GDM1 (cell line): ENCODE results near the gene ITPR1.
"Not testable (repeated sequence)": the region's sequence is repeated elsewhere in the genome, so short reads cannot be mapped to it uniquely, and the experiment has no call there.

ENCODE experiments used
- DNase-seq: peaks from one replicate; lab custom pipeline; 2025; lab: John Stamatoyannopoulos, UW

The ITPR1 gene

GRCh38 chr3:4758957-4759656, 266.0 kb downstream of the ITPR1 start:
- DNase-seq = no peak

- no peak for DNase-seq
Measured at GRCh38 chr3:4759689-4760312, 266.7 kb downstream of the ITPR1 start.

DNA sequence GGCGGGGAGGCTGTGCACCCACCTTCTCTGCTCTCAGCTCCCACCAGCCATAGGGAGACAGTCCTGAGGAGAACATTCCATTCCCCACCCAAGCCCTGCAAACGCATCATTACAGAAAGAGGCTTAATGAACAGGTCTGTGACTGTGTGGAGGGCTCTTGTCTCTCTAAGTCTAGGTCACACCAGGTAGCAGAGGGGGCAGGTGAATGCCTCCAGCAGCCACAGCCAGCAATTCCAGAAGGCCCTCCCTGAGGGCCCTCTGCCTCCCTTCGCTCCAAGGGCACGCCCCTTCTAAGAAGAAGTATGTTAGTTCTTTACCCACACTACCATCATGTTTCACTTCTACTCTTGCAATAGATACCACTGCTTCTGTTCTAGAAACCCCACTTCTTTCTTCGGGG, 268.6 kb downstream of the ITPR1 start:
- no peak for DNase-seq

DNA sequence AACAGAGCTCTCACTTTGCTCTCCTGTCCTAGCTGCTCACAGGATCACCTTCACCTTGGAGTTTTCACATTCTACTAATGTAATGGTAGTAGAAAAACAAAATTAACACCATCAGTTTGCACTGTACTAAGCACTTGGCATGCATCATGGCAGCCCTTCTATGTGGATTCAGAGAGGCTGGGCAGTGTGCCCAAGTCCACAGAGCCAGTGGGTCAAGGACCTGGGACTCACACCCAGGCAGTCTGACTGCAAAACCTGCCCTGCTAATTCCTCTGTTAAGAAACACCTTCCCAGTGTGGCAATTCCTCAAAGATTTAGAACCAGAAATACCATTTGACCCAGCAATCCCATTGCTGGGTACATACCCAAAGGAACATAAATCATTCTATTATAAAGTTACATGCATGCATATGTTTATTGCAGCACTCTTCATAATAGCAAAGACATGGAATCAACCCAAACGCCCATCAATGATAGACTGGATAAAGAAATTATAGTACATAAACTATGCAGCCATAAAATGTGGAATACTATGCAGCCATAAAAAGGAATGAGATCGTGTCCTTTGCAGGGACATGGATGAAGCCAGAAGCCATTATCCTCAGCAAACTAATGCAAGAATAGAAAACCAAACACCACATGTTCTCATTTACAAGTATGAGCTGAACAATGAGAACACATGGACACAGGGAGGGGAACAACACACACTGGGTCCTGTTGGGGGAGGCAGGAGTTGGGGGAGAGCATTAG, 269.5 kb downstream of the ITPR1 start:
- not testable (repeated sequence) for DNase-seq

- DNase-seq = no peak
Measured at GRCh38 chr3:4763604-4764247, 270.6 kb downstream of the ITPR1 start.

- no peak for DNase-seq
Measured at GRCh38 chr3:4765212-4765611, 272.1 kb downstream of the ITPR1 start.

DNA sequence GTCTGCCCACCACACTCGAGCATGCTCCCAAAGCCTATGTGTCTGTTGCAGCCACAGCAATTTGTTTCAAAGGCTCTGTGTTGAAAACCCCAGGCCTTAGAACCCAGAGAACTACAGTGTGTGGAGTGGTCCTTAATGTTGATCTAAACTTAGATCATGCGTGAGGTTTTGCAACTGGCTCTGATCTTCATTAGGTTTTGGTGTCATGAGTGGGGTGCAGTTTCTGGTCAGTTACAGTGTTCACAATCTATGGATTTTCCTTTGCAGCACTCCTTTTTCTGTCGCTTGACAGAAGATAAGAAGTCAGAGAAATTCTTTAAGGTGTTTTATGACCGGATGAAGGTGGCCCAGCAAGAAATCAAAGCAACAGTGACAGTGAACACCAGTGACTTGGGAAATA, 273.1 kb downstream of the ITPR1 start:
- DNase-seq = no peak

GRCh38 chr3:4766716-4767499, 273.8 kb downstream of the ITPR1 start:
- no peak for DNase-seq

- DNase-seq = no peak
Measured at GRCh38 chr3:4768021-4768420, 274.9 kb downstream of the ITPR1 start.

GRCh38 chr3:4768521-4768920, 275.4 kb downstream of the ITPR1 start:
- DNase-seq = no peak

DNA sequence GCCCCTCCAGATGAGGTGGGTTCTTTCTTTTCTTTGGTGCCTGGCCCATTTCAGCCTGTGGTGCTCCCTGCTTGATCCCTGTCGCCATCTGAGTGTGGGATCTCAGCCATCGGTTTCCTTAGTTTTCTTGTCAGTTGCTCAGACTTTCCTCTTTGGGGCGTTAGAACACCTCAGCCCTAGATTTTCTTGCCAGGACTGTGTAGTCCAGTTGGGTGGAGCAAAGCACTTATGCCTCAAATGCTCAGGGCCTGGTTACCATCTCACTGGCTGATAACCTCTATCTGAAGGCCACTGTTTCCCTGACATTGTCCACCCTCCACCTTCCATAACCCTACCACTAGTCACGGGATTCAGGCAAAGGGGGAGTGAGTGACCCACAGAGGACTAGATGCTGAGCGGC, 277.4 kb downstream of the ITPR1 start:
- no peak for DNase-seq

- no peak for DNase-seq
Measured at GRCh38 chr3:4771243-4771642, 278.1 kb downstream of the ITPR1 start.

DNA sequence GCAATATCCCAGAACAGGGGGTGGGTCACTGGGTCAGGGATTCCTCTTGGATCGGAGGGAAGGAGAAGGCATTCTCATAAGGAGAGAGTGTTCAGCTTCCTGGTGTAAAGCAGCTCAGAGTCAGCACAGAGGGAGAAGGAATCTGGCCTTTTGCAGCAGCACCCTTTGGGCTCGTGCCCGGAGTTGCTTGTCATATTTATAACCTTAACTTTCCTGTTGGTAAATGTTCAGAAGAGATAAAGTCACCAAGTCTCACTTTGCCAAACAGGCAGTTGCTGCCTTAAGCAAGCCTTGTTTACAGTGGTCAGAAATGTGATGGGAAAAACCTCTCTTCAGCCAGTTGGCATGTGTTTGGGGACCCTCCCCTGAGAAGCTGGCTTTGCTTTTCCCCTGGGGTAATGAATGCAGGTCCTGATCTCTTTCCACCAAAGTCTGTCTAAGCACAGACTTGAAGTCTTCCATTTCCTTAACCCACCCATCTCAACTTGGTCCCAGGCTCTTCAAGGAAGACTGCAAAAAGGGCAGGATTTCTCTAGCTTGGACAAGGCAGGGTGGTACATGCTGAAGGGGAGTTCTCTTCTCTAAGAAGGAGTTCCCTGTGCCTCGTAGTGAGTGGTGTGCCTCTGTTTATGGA, 279.1 kb downstream of the ITPR1 start:
- DNase-seq = no peak

DNA sequence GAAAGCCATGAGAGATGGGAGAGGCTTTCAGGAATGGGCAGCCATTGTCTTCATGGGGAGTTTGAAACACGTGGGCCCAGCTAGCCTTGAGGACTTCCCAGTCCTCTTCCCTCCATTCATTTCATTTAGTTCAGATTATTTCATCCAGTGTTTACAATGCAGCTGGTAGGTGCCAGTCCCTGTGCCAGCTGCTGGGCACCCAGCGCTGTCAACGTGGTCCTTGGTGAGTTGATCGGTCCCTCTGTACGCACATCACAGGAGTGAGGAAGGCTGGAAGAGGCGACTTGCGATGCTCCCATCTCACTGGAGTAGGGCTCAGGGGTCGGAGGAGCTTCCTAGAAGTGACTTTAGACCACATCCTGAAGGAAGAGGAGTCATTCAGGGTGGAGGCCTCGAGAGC, 279.7 kb downstream of the ITPR1 start:
- DNase-seq = no peak

DNA sequence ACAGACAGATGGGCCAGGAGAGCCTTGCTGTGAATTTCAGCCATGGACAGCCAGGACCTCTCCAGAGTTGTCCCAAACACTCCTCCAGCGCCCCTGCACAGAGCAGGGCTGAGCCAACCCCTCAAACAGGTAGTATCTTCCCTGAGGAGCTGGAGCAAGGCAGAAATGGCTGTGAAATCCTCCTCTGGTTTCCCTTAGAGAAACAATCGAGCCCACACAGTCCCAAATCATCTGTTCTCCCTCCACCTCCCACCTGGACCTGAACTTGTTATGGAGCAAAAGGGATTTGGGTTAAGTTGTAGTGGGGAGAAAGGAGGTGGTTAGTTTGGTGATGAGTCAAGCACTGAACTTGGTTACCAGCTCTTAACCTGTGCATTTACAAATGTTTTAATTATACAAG, 280.4 kb downstream of the ITPR1 start:
- no peak for DNase-seq

DNA sequence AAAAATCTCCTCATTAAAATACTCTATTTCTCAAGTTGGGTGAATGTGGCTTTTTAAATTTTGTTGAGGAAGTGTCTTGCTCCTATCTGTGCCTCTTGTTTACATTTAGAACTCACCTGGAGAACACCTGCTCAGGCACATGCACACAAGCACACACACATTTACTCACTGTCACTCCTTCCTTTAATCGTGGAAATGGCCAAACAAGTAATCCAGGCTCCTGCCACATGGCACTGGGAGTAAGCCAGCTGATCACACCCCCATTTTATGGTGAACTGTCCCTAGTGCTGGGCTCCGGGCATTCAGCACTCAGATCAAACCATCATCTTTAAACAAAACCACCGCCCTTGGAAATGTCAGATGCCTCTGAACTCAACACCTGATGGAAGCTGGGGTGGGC, 281.4 kb downstream of the ITPR1 start:
- DNase-seq = no peak

DNA sequence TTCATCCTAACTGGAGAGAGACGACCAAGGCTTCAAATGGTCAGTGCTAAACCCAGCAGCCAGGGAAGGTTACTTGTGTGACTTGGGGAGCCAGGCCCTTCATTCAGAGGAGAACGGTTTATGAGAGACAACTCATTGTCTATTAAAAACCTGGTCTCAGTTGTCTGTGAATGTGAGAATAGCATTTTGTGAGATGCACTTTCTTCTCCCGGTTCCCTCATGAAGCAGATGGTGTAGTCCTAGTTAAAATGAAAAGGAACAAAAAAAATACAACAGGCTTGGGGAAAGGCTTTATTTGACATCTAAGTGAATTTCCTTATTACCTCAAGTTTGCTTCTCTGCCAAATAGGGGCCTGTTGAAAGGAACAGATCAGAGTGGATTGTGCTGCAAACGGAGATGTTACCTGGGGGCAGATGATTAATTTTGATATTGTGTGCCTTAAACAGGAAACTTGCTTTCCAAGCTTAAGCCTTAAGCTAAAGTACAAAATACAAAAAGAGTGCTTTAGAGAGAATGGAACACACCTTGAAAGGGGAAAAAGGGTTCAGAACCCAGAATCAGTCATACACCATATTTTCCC, 283.3 kb downstream of the ITPR1 start:
- DNase-seq = no peak

DNA sequence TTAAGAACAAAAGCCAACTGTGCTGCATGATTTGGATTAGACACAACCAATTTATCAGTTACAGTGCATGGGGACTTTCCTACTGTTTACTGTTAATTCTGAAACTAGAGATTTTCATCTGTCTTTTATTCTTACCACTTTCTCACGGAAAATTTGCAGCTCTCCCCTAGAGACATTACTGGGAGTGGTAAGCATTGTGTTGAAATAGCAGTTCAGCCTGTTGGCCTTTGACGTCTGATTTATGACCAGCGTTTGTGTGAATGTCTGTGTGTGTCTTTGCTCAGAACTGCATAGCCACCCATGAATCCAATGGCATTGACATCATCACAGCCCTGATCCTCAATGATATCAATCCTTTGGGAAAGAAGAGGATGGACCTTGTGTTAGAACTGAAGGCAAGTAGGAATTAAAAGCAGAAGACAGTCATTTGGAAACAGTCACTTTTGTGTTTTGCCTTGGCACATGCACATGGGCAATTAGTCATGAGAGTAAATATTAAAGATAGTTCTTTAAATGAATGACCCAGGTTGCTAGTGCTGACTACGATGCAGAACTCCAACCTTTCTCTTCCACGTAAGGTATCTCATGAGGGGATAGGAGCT, 283.9 kb downstream of the ITPR1 start:
- DNase-seq = no peak

- DNase-seq = no peak
Measured at GRCh38 chr3:4778119-4778518, 285.0 kb downstream of the ITPR1 start.

- no peak for DNase-seq
Measured at GRCh38 chr3:4778740-4779139, 285.6 kb downstream of the ITPR1 start.

DNA sequence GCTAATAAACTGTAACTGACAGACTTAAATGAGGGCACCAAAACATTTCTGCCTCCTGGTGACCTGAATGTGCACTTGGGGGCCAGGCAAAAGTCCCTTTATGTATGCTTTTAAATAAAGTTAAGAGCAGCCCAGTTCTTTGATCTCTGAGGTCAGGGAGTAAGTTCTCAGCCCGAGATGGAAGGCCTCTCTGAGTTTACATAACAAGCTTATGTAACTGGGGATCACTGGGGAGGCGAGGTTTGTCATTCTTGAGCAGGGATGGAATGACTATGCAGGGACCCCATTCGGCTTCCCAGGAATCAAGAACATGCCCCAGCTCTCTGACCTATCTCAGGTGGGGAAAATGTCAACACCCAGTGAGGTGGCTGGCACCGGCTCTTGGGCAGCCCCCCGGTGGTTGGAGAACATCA, 287.4 kb downstream of the ITPR1 start:
- DNase-seq = no peak
